Middle frontal gyrus (tissue), 1 donor: Measurements from ENCODE around the gene BMP5.
"Not testable (repeated sequence)": the region's sequence is repeated elsewhere in the genome, so short reads cannot be mapped to it uniquely, and the experiment has no call there.

Experiments used
- DNase-seq: peaks from one replicate; pipeline ENCODE4 v3.0.0-alpha.2; 2015; ENCODE audit warnings: low spot score; ENCODE audit errors: extremely low spot score

Gene BMP5

GRCh38 chr6:55875400-55875799 is at the start of gene BMP5:
Gene BMP5, minus strand, starts transcription at chr6:55875590. Its CDS starts 725 bp downstream, at chr6:55874865.
- DNase-seq = no peak

- DNase-seq = no peak
These were observed 47.0 kb upstream of the BMP5 start for GRCh38 chr6:55922406-55922805.

DNA sequence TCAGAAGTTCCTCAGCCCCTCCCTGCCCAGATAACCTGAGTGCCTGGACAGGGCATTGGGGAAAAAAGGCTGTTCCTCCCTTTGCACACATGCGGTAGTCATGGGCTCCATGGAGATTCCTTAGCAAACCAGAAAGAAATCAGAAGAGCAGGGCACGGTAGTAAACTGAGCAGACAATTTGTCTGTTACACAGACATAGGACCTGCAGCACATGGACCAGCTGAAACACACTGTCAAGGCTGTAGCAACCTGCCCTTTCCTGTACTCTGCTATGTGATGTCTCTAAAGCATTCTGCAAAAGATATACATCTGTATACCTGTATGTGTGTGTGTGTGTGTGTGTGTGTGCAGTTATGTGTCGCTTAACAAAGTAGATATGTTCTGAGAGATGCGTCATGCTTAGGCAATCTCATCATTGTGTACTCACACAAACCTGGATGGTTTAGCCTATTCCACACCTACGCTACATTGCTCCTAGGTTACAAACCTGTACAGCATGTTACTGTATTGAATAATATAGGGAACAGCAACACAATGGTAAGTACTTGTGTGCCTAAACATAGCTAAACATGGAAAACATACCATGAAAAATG is 44.4 kb upstream of the BMP5 start:
- no peak for DNase-seq

- no peak for DNase-seq
These were observed 43.2 kb upstream of the BMP5 start for GRCh38 chr6:55918639-55919038.

DNA sequence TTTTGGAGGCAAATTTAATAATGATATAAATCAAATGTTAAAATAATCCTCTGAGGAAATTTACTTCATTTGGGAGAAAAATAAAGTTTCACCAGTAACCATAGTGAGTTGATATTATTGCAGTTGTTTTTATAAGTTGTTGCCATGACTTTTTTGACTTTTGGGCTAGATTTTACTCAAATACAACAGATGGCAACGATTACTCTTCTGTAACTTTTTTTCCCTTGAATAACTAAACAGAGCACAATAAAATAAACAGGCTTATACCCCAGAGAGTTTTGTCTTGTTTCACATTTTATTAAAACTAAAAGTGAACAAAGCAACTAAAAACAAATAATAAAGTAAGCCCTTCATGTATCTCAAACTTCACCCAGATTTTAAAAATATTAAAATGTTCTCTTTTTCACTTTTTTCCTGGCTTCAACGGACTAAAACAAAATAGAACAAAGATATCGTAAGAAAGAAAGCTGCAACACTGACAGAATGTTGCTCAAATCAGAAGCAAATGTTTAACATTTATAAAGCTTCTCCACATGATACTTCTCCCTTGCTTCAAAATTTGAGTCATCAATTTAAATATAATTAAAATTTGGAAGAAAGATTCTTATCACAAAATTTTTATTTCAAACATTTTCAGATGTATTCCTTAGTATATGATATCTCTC is 42.5 kb upstream of the BMP5 start:
- no peak for DNase-seq

DNA sequence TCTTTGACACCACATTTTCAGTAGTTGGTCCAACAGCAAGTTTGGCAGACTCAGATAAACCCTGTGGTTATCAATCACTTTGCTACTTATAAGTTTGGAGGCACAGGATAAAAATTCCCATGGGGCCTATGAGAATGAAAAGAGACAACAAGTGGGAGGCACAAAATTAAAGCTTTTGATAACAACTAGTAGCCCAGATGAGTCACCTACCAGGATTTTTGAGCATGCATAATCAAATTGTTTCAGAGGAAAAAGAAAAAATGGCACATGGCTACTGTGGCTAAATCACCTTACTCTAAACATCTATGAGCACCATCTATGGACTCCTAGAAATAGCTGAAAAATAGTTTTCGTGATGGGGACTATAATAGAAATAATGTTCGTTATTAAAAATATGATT is 40.8 kb upstream of the BMP5 start:
- DNase-seq = no peak

DNA sequence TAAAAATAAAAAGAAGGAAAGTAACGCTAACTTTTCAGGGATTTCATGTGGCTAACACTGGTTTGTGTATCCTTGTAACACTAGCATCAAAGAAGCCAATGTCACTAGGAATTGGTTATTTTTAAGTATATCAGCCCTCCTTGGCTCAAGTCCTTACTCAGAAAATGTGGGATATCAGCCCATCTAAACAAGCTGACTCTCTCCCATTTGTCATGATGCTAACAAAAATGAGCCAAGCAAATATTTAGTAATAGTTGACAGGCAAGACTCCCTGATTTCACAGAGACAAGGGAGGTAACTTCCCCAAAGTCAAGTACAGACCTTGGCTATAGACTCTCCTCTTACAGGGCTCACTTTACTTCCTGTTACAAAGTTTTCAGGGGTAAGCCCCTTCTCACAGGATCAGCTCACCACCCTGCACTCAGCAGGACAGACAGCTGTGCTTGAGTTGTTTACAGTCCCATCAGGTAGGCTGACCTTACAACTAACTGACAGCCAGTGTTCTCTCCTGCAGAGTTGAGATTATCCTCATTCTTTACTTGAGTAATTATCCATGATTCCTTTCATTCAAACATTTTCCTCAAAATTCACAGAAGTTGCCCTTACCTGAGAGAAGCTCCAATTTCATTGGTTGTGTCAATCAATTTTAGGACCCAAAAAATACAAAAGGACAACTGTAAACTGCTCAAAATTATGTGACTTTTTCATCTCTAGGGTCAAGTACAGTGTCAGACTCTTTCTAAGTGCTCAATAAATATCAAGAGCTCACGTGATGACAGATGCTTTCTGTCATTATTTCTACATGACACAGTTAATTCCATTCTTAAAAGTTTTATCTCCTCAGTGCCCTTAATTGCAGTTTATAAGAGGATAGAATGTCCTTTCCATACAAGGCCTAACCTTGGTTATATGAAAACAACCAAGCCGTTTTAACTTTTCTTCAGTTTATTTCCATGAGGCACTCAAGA is 38.1 kb upstream of the BMP5 start:
- DNase-seq = no peak

DNA sequence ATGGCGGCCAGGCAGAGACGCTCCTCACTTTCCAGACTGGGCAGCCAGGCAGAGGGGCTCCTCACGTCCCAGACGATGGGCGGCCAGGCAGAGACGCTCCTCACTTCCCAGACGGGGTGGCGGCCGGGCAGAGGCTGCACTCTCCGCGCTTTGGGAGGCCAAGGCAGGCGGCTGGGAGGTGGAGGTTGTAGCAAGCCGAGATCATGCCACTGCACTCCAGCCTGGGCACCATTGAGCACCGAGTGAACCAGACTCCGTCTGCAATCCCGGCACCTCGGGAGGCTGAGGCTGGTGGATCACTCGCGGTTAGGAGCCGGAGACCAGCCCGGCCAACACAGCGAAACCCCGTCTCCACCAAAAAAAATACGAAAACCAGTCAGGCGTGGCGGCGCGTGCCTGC is 35.1 kb upstream of the BMP5 start:
- not testable (repeated sequence) for DNase-seq

DNA sequence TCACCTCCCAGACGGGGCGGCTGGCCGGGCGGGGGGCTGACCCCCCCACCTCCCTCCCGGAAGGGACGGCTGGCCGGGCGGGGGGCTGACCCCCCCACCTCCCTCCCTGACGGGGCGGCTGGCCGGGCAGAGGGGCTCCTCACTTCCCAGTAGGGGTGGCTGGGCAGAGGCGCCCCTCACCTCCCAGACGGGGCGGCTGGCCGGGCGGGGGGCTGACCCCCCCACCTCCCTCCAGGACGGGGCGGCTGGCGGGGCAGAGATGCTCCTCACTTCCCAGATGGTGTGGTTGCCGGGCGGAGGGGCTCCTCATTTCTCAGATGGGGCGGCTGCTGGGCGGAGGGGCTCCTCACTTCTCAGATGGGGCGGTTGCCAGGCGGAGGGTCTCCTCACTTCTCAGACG is 34.5 kb upstream of the BMP5 start:
- not testable (repeated sequence) for DNase-seq

- no peak for DNase-seq
These were observed 27.4 kb upstream of the BMP5 start for GRCh38 chr6:55902796-55903195.

- no peak for DNase-seq
These were observed 26.4 kb upstream of the BMP5 start for GRCh38 chr6:55901765-55902270.

GRCh38 chr6:55898342-55898741 is 23.0 kb upstream of the BMP5 start:
- DNase-seq = no peak

DNA sequence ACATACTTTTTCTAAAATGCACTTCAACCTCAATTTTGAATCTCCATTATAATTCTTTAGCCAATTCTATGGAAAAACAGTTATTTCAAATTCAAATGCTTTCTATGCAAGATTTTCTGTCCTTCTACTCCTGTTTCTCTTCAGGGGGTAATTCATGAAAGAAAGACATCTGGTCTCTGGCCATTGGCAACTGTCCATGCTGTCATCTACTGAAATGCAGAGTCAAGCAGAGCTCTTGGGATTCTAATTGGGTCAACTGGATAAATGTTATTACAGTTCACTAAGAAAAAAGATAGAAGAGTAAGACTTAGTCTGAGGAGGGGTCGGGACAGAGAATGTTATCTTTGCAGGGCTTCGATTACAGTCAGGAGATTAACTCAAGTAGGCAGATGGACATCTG is 22.0 kb upstream of the BMP5 start:
- no peak for DNase-seq

DNA sequence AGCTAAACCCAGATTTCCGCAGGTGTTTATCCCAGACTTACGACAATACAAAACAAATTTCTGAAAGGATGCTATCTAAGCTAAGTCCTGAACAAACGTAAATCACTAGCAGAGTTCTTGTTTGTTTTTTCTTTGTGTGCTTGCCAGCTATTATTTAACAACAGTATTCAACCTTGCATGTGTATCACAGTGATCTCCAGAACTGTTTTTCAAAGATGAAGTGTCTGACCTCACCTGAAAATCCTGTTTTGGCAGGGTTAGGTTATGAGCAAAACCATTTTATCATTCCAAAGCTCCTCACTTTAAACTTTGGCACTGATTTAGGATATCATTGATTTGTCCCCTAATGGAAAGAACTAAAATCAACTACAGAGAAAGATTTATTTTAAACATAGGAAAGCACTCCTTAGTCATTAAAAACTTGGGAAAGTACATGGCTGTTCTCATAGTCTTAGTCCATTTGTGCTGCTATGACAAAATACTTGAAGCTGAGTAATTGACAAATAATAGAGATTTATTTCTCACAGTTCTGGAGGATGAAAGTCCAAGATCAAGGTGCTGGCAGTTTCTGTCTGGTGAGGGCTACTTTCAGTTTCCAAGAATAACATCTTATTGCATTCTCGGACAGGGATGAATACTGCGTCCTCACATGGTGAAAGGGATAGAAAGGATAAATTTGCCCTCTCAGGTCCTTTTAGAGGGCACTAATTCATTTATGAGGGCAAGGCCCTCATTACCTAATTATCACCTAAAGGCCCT is 20.8 kb upstream of the BMP5 start:
- no peak for DNase-seq

DNA sequence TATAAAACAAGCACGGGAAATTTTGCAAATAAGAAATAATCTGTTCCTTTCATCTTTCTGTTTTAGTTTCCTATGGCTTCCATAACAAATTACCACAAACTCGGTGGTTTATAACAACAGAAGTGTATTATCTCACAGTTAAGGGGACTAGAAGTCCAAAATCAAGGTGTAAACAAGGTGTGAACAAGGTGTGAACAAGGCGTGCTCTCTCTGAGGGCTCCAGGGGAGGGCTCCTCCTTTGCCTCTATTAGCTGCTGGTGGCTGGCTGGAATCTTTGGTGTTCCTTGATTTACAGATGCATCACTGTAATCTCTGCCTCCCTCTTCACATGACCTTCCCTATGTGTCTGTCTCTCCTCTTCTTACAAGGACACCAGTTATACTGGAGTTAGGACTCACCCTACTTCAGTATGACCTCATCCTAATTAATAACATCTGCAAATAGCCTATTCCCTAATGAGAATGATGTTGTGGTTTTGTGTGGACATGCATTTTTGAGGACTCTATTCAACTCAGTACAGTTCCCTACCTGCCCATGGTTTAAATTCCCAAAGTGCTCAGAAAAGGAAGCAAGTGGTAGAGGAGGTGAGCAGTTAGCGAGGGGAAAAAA is 17.5 kb upstream of the BMP5 start:
- no peak for DNase-seq

- no peak for DNase-seq
These were observed 13.5 kb upstream of the BMP5 start for GRCh38 chr6:55888917-55889316.

DNA sequence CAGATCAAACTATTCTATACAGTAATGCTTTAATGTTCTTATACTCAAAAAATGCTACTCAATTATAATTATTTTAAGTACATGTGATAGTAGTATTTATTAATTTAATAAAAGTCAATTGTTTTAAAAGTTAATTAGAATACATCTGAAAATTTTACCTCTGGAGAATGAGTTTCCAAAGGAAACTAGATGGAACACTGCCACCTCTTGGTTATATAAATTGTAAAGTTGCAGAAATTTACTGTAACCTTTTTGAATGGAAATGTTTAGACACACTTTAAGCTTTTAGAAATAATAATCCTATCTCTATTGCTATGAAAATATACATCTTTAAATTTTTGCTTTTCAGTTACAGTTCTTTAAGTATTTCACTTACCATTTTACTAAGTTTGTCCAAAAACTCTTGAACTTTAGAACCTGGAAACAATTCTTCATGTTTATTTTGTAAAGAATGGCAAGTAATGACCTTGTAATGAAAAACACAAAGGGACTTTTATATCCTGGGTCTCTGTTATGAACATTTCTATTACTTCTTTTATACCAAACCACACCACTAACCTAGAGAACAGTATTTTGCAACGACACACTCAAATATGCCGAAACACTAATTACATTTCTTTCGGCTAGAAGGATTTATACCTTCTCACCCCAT is 10.9 kb upstream of the BMP5 start:
- no peak for DNase-seq

DNA sequence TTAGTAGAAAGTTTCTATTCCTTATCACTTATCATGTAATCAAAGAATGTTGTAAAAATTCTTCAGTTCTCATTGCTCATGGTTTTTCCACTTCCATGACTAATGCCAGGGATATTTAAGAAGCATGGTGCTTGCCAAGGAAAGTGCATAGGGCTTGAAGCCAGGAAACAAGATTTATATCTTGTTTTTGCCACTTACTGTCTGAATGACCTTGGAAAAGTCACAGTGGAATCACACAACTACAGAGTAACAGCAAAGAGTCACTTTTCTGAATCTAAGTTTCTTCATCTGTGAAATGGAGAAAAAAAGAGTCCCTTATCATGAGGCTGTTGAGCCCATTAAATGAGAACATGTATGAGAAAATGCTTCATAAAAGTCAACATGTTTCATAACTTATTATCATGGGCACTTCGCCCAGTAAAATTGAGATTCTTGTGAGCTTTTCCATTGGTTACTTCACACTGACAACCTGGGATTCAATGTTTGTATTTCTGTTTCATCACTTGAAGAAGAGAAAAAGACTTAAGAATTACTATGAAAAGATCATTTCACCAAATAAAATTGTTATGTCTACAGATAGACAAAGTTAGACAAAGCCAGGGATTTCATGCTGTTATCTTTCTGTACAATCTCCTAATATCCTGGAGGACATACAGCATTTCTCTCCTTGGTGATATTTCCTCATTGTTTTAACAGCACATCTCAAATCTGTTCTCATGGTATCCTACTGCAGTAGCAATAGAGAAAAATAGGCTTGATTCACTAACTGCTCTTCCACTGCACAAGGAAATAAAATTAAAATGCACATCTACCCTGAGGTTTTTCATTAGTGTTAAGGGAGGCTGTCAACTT is 7.6 kb upstream of the BMP5 start:
- DNase-seq = no peak

- DNase-seq = no peak
These were observed 1.9 kb upstream of the BMP5 start for GRCh38 chr6:55877283-55877682.
